SU-DHL-6 (cell line): Measurements from ENCODE around the gene SAMD1.

Experiments
- H2AFZ ChIP-seq: fragments of 200-600 bp; sonication (generic); 2 replicates; pipeline ENCODE4 v1.6.1; 2014; ENCODE audit warnings: low read depth, mild to moderate bottlenecking, moderate library complexity, mixed read lengths, antibody characterized with exemption, low read length; ENCODE audit not compliant: severe bottlenecking
- H3F3A ChIP-seq: fragments of 200-600 bp; shearing (Covaris generic); 2 replicates; pipeline ENCODE4 v1.6.0; 2016; ENCODE audit warnings: antibody characterized with exemption, mild to moderate bottlenecking; ENCODE audit not compliant: insufficient read depth
- H3K27ac ChIP-seq: fragments of 200-600 bp; sonication (generic); 2 replicates; pipeline ENCODE4 v1.5.1; 2016; ENCODE audit warnings: low read depth, mild to moderate bottlenecking, low read length, moderate library complexity, mixed read lengths
- H3K27me3 ChIP-seq: fragments of 200-600 bp; sonication (generic), shearing (Covaris generic); 2 replicates; pipeline ENCODE4 v1.6.0; 2014; ENCODE audit warnings: mild to moderate bottlenecking, low read length
- H3K36me3 ChIP-seq: fragments of 200-600 bp; sonication (generic); 2 replicates; pipeline ENCODE4 v1.6.1; 2014; ENCODE audit warnings: mild to moderate bottlenecking, low read length, mixed read lengths
- H3K4me2 ChIP-seq: fragments of 300-600, 200-600 bp; shearing (Covaris generic), sonication (generic); 2 replicates; pipeline ENCODE4 v1.6.0; 2014; ENCODE audit warnings: low read length, low read depth, mild to moderate bottlenecking; ENCODE audit not compliant: poor library complexity, severe bottlenecking
- H3K4me3 ChIP-seq: fragments of 200-600 bp; sonication (generic); 2 replicates; pipeline ENCODE4 v1.5.1; 2014; ENCODE audit warnings: antibody characterized with exemption, low read length, mild to moderate bottlenecking, mixed read lengths; ENCODE audit not compliant: insufficient read depth, poor library complexity, severe bottlenecking
- H3K79me2 ChIP-seq: fragments of 200-600 bp; sonication (generic); 2 replicates; pipeline ENCODE4 v1.6.1; 2014; ENCODE audit warnings: mild to moderate bottlenecking, low read length, moderate library complexity; ENCODE audit not compliant: insufficient read depth
- H3K9ac ChIP-seq: fragments of 200-600 bp; sonication (generic); 2 replicates; pipeline ENCODE4 v1.7.0; 2014; ENCODE audit warnings: mild to moderate bottlenecking, low read length
- H3K9me2 ChIP-seq: fragments of 200-600 bp; sonication (generic); replicated peaks from 2 replicates; pipeline ENCODE4 v1.6.1; 2014; ENCODE audit warnings: low read length; ENCODE audit not compliant: insufficient read depth
- H3K9me3 ChIP-seq: fragments of 200-600 bp; sonication (generic); 2 replicates; pipeline ENCODE4 v1.6.1; 2014; ENCODE audit warnings: low read length, mixed read lengths; ENCODE audit not compliant: insufficient read depth
- H4K20me1 ChIP-seq: fragments of 200-600 bp; sonication (generic); 2 replicates; pipeline ENCODE4 v1.6.1; 2014; ENCODE audit warnings: low read depth, mild to moderate bottlenecking, antibody characterized with exemption, low read length, moderate library complexity, mixed read lengths
- EZH2phosphoT487 ChIP-seq: fragments of 200-600 bp; sonication (generic), shearing (Covaris generic); conservative IDR thresholded peaks from 2 replicates; pipeline ENCODE4 v1.6.1; 2018; ENCODE audit warnings: mild to moderate bottlenecking, antibody characterized with exemption, low read length, moderate library complexity, mixed read lengths
- TF ChIP-seq, protein P1 (sequence below): fragments of 200-600 bp; sonication (generic); IDR thresholded peaks from one replicate; pipeline ENCODE4 v1.5.1; 2017; ENCODE audit warnings: antibody characterized with exemption, mild to moderate bottlenecking, low read length, moderate library complexity; ENCODE audit not compliant: insufficient read depth, poor library complexity, severe bottlenecking

Gene SAMD1

DNA sequence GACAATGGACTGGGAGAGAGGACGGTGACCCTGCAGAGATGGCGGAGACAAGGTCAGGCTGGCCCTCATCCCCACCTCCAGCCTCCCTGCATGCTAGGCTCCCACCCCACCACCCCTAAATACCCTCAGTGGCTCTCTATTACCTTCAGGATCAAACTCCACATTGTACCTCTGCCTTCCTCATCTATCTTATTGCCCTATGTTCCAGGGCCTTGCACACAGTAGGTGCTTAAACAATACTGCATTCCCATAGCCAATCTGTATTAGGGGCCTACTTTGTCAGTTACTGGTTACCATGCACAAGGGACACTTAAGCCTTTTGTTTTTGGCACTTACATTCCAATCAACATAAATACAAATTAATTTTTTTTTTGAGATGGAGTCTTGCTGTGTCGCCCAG lies 35.2 kb downstream of the SAMD1 start:
- Histone ChIP-seq H3K79me2 (no peaks in the 10 kb centered on the region), H3K9me2 (no peaks in the 10 kb centered on the region), H3K27ac (no peak overlapping the region), H2AFZ (no peak overlapping the region), H3F3A (no peaks in the 10 kb centered on the region), H3K36me3 (no peaks in the 10 kb centered on the region), H3K4me3 (no peak overlapping the region), H4K20me1 (no peaks in the 10 kb centered on the region), H3K9ac (no peak overlapping the region), H3K9me3 (no peaks in the 10 kb centered on the region), H3K27me3 (no peaks in the 10 kb centered on the region), H3K4me2 (no peak overlapping the region)
- no peak for TF ChIP-seq EZH2phosphoT487
- TF ChIP-seq, protein P1, sequence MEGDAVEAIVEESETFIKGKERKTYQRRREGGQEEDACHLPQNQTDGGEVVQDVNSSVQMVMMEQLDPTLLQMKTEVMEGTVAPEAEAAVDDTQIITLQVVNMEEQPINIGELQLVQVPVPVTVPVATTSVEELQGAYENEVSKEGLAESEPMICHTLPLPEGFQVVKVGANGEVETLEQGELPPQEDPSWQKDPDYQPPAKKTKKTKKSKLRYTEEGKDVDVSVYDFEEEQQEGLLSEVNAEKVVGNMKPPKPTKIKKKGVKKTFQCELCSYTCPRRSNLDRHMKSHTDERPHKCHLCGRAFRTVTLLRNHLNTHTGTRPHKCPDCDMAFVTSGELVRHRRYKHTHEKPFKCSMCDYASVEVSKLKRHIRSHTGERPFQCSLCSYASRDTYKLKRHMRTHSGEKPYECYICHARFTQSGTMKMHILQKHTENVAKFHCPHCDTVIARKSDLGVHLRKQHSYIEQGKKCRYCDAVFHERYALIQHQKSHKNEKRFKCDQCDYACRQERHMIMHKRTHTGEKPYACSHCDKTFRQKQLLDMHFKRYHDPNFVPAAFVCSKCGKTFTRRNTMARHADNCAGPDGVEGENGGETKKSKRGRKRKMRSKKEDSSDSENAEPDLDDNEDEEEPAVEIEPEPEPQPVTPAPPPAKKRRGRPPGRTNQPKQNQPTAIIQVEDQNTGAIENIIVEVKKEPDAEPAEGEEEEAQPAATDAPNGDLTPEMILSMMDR: no peak

DNA sequence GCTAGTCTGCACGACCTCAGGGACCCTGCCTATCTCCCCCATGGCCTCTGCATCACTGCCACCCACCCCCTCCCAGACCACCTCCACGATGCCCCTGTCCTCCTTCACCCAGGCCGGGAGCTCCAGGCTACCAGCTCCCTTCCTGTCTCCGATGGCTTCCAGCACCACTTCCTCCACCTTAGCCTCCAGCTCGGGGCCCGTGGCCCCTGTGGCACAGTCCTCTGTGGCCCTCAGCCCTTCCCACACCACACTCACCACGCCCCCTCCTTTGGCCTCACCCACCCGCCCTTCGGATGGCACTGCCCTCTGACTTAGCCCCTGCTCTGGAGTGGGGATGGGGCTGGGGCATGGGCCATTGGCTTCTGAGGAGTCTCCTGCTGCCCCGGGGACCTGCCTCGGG lies 35.8 kb downstream of the SAMD1 start:
- Histone ChIP-seq H4K20me1 (no peaks in the 10 kb centered on the region), H3K9ac (no peak overlapping the region), H3K27me3 (no peaks in the 10 kb centered on the region), H3K79me2 (no peaks in the 10 kb centered on the region), H3K36me3 (no peaks in the 10 kb centered on the region), H2AFZ (no peak overlapping the region), H3K27ac (no peak overlapping the region), H3K4me2 (no peak overlapping the region), H3F3A (no peaks in the 10 kb centered on the region), H3K9me3 (no peaks in the 10 kb centered on the region), H3K4me3 (no peak overlapping the region), H3K9me2 (no peaks in the 10 kb centered on the region)
- TF ChIP-seq EZH2phosphoT487: no peak
- TF ChIP-seq, protein P1: no peak

DNA sequence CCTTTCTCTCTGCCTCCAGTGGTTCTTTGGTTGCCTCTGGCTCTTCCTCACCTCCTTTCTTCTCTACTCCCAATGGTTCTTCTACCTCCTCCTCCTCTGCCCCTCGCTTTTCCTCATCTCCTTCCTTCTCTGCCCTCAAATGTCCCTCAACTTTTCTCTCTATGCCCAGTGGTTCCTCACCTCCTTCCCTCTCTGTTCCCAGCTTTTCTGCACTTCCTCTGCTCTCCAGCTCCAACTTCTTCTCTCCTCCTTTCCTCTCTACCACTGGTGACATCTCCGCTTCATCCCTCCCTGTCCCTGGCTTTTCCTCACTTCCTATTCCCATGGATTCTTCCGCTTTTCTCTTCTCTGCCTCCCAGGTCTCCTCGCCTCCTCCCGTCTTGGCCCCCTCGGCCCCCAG lies 36.5 kb downstream of the SAMD1 start:
- H3K27ac ChIP-seq: no peak overlapping the region
- no peak for TF ChIP-seq EZH2phosphoT487
- TF ChIP-seq, protein P1: no peak

More for the DNA sequence above, 36.5 kb downstream of the SAMD1 start:
- Histone ChIP-seq H3K4me3 (no peak overlapping the region), H3F3A (no peaks in the 10 kb centered on the region), H3K27me3 (no peaks in the 10 kb centered on the region), H4K20me1 (no peaks in the 10 kb centered on the region), H3K4me2 (no peak overlapping the region), H3K9me2 (no peaks in the 10 kb centered on the region), H2AFZ (no peak overlapping the region), H3K9ac (no peak overlapping the region), H3K9me3 (no peaks in the 10 kb centered on the region), H3K36me3 (no peaks in the 10 kb centered on the region), H3K79me2 (no peaks in the 10 kb centered on the region)
